GM19240 (cell line): ENCODE data around the gene SH2B3.

ENCODE experiments used
- DNase-seq: peaks from one replicate; pipeline ENCODE4 v3.0.0; 2011; ENCODE audit warnings: low spot score; ENCODE audit not compliant: insufficient read length

Gene SH2B3

GRCh38 chr12:111443586-111443985, 37.9 kb downstream of the SH2B3 start:
- DNase-seq: no peak

GRCh38 chr12:111444314-111444924, 38.7 kb downstream of the SH2B3 start:
- no peak for DNase-seq

GRCh38 chr12:111444925-111445725, 39.4 kb downstream of the SH2B3 start:
- DNase-seq: peak; percentile 78

- no peak for DNase-seq
Observed at GRCh38 chr12:111445726-111446581, 40.2 kb downstream of the SH2B3 start.

GRCh38 chr12:111446631-111447570, 41.2 kb downstream of the SH2B3 start:
- DNase-seq: no peak

- no peak for DNase-seq
Observed at GRCh38 chr12:111447571-111448265, 42.0 kb downstream of the SH2B3 start.

GRCh38 chr12:111448266-111448830, 42.6 kb downstream of the SH2B3 start:
- DNase-seq: no peak

- no peak for DNase-seq
Observed at GRCh38 chr12:111448846-111449790, 43.4 kb downstream of the SH2B3 start.

- DNase-seq: no peak
Observed at GRCh38 chr12:111450676-111451075, 45.0 kb downstream of the SH2B3 start.

- no peak for DNase-seq
Observed at GRCh38 chr12:111451232-111451631, 45.5 kb downstream of the SH2B3 start.

- DNase-seq: no peak
Observed at GRCh38 chr12:111451649-111452129, 46.0 kb downstream of the SH2B3 start.

- no peak for DNase-seq
Observed at GRCh38 chr12:111453071-111453989, 47.6 kb downstream of the SH2B3 start.

GRCh38 chr12:111454311-111454710, 48.6 kb downstream of the SH2B3 start:
- no peak for DNase-seq

GRCh38 chr12:111454716-111455447, 49.2 kb downstream of the SH2B3 start:
- no peak for DNase-seq

- no peak for DNase-seq
Observed at GRCh38 chr12:111455448-111456320, 50.0 kb downstream of the SH2B3 start.

GRCh38 chr12:111457071-111457470, 51.3 kb downstream of the SH2B3 start:
- no peak for DNase-seq
